ENCODE data around the gene C1QTNF6. TPM values are rescaled to one million over a fixed set of nuclear protein-coding genes. Genes with fewer than 3 reads are reported as not detected.

The C1QTNF6 gene
- total RNA-seq, 6 experiments from 2014 or later, result 3.3 to 5.0 (median 4.0) TPM

DNA sequence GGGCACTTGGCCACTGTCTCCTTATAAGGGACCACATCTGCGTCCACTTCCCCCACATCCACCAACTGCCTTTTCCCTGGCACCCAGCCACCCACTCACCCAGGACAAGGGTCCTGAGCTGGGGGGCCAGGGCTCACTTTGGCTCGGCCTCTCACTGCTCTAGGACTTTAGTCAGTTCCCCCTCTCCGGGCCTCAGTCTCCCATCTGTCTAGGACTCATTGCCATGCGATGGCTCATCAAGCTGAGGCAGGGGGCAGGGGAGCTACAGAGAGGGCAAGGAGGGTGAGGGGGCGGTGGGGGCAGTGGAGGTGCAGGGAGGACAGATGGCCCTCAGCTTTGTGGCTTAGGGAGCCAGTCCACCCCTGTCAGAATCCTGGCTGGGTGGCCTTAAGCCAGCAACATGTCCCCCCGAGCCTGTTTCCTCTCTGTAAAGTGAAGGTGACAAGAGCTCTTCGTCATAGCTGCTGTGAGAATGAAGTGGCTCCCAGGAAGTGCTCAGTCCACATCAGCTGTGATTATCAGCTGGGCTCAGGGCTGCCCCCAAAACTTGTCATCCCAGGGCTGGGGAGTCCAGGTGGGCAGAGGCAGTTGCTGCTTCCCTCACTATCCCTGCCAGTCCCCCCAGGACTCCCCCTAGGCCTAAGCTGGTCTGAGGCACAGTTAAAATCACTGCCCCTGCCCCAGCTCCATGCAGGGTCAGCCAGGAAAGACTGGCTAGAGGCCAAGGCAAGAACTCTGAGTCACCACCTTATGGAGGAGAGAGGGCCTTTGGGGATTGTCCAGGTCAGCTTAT, 41.2 kb upstream of the C1QTNF6 start:
- Mint-ChIP-seq H3K27me3 (ENCODE audit: insufficient read depth) (no peaks in the 10 kb centered on the region), H3K36me3 (ENCODE audit: low read depth) (no peaks in the 10 kb centered on the region; the same call in 1 of the 2 replicates), H3K27ac (peak overlapping the region; percentile 91), H3K9me3 (no peaks in the 10 kb centered on the region), H3K4me3 (peak overlapping the region; percentile 53), H3K4me1 (ENCODE audit: low read depth) (peaks cover 37% of the 10 kb centered on the region)
- TF ChIP-seq, protein P1, sequence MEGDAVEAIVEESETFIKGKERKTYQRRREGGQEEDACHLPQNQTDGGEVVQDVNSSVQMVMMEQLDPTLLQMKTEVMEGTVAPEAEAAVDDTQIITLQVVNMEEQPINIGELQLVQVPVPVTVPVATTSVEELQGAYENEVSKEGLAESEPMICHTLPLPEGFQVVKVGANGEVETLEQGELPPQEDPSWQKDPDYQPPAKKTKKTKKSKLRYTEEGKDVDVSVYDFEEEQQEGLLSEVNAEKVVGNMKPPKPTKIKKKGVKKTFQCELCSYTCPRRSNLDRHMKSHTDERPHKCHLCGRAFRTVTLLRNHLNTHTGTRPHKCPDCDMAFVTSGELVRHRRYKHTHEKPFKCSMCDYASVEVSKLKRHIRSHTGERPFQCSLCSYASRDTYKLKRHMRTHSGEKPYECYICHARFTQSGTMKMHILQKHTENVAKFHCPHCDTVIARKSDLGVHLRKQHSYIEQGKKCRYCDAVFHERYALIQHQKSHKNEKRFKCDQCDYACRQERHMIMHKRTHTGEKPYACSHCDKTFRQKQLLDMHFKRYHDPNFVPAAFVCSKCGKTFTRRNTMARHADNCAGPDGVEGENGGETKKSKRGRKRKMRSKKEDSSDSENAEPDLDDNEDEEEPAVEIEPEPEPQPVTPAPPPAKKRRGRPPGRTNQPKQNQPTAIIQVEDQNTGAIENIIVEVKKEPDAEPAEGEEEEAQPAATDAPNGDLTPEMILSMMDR (IDR thresholded peaks at IDR 0.05), result no peak
- peak; percentile 76 for DNase-seq

DNA sequence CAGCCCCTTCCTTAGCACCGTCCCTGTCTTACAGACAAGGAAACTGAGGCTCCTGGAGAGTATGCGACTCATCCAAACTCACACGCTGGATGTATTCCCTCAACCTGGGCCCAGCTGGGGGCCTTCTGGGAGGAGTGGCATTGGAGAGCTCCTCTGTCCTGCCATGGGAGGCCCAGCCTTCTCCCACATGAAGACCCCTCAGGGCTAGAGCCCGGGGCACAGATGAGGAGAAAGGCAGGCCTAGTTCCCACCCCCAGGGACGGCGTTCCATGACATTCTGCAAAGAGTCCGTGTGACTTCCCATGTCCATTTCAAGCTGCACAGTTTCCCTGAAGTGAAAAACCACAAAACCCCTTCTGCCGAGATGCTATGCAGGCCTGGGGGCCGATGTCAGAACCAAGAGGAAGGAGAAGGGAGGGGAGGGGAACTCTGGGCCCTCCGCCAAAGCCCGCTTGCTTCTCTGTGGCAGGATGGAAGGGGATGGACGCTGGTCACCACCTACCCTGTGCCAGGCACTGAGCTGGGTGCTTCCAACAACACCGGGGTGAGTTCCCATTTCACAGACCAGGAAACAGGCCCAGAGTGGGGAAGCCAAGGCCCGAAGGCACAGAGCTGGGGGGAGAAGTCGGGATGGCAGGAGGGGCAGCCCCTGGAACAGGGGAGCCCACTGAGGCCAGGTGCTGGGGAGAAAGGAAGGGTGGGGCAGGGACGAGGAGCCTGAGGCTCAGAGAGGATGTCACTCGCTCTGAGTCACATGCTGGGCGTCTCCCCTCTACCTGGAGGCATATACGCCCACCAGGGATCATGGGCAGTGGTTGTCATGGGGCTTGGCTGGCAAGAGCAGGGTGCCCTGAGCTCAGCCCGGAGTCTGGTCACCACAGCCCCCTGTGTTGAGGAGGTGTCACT, 40.3 kb upstream of the C1QTNF6 start:
- peak overlapping the region; percentile 91 for H3K27ac Mint-ChIP-seq
- TF ChIP-seq, protein P1 (IDR thresholded peaks at IDR 0.05), result no peak
- H3K4me3 Mint-ChIP-seq, result peak overlapping the region; percentile 16; the same call in 1 of the 2 replicates
- H3K4me1 Mint-ChIP-seq (ENCODE audit: low read depth), result peaks cover 37% of the 10 kb centered on the region
- no peak for DNase-seq
- H3K36me3 Mint-ChIP-seq (ENCODE audit: low read depth), result no peaks in the 10 kb centered on the region; the same call in 1 of the 2 replicates
- H3K27me3 Mint-ChIP-seq (ENCODE audit: insufficient read depth), result no peaks in the 10 kb centered on the region; the same call in 1 of the 2 replicates
- no peaks in the 10 kb centered on the region for H3K9me3 Mint-ChIP-seq

DNA sequence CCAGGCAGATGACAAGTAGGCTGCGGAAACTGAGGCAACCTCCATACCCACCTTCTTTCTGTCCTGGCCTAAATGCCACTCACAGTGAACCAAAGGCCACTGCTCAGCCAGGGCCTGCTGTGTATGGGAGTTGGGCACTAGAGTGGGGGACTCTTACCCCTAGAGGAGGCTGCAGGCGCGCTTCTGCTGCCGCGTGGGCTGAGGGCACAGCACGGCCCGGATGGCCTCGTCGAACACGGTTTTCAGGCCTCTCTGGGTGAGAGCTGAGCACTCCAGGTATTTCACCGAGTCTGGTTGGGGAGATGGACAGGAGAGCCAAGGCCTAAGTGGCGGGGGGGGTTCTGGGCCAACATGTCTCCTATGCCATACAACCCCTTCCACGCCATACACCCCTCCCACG, 38.5 kb upstream of the C1QTNF6 start:
- peaks cover 2% of the 10 kb centered on the region for H3K27me3 Mint-ChIP-seq (ENCODE audit: insufficient read depth)
- TF ChIP-seq, protein P1 (IDR thresholded peaks at IDR 0.05), result no peak
- H3K27ac Mint-ChIP-seq, result no peak overlapping the region
- no peaks in the 10 kb centered on the region; the same call in 1 of the 2 replicates for H3K9me3 Mint-ChIP-seq
- DNase-seq, result no peak
- H3K4me3 Mint-ChIP-seq, result no peak overlapping the region
- no peaks in the 10 kb centered on the region; the same call in 1 of the 2 replicates for H3K36me3 Mint-ChIP-seq (ENCODE audit: low read depth)
- H3K4me1 Mint-ChIP-seq (ENCODE audit: low read depth), result peaks cover 36% of the 10 kb centered on the region

DNA sequence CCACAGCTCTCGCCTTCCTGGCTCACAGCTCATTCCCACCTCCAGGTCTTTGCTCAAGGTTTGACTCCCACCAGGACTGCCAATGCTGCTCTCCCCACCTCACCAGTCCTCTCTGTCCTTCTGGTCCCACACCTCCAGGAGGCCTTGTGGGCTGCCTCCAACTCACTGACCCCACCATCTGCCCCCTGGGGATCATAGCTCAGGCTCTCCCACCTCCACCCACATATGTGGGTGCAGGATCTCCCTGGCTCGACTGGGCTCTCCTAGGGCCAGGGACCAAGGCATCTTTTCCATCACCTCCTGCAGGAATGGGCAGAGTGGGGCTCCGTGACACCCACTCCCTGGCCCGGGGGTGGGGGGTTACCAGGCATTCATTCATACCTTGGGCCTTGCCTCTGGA, 38.0 kb upstream of the C1QTNF6 start:
- Mint-ChIP-seq H3K36me3 (ENCODE audit: low read depth) (no peaks in the 10 kb centered on the region; the same call in 1 of the 2 replicates), H3K27ac (no peak overlapping the region), H3K4me1 (ENCODE audit: low read depth) (peaks cover 32% of the 10 kb centered on the region), H3K27me3 (ENCODE audit: insufficient read depth) (peaks cover 4% of the 10 kb centered on the region), H3K4me3 (no peak overlapping the region), H3K9me3 (no peaks in the 10 kb centered on the region; the same call in 1 of the 2 replicates)
- DNase-seq, result no peak
- TF ChIP-seq, protein P1 (IDR thresholded peaks at IDR 0.05), result no peak

DNA sequence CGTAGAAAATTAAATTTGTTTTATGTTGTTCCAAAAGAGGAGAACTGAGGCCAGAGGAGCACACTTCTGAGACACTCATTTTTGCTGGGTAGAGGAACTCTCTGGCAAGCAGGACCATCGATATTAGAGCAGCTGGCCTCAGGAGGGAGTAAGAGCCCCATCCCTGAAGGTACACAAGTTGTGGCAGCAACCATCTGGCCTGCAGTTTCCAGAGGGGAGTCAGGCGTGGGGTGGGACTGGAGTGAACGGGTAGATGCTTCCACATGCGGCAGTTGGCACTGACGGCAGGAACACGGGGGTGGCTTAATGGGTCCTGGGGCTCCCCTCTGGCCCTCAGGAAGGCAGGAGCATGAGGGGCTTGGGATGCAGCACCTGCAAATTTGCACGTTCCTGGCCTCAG, 37.4 kb upstream of the C1QTNF6 start:
- peaks cover 5% of the 10 kb centered on the region for H3K27me3 Mint-ChIP-seq (ENCODE audit: insufficient read depth)
- no peak overlapping the region for H3K27ac Mint-ChIP-seq
- TF ChIP-seq, protein P1 (IDR thresholded peaks at IDR 0.05), result no peak
- H3K9me3 Mint-ChIP-seq, result no peaks in the 10 kb centered on the region; the same call in 1 of the 2 replicates
- no peak overlapping the region for H3K4me3 Mint-ChIP-seq
- DNase-seq, result no peak
- H3K4me1 Mint-ChIP-seq (ENCODE audit: low read depth), result peaks cover 26% of the 10 kb centered on the region
- no peaks in the 10 kb centered on the region; the same call in 1 of the 2 replicates for H3K36me3 Mint-ChIP-seq (ENCODE audit: low read depth)
